ENCODE results near the gene JARID2. TPM values are rescaled to one million over a fixed set of nuclear protein-coding genes. Genes with fewer than 3 reads are reported as not detected.

The JARID2 gene
- total RNA-seq, 1 donor from 2014 or later: 65.6 TPM

DNA sequence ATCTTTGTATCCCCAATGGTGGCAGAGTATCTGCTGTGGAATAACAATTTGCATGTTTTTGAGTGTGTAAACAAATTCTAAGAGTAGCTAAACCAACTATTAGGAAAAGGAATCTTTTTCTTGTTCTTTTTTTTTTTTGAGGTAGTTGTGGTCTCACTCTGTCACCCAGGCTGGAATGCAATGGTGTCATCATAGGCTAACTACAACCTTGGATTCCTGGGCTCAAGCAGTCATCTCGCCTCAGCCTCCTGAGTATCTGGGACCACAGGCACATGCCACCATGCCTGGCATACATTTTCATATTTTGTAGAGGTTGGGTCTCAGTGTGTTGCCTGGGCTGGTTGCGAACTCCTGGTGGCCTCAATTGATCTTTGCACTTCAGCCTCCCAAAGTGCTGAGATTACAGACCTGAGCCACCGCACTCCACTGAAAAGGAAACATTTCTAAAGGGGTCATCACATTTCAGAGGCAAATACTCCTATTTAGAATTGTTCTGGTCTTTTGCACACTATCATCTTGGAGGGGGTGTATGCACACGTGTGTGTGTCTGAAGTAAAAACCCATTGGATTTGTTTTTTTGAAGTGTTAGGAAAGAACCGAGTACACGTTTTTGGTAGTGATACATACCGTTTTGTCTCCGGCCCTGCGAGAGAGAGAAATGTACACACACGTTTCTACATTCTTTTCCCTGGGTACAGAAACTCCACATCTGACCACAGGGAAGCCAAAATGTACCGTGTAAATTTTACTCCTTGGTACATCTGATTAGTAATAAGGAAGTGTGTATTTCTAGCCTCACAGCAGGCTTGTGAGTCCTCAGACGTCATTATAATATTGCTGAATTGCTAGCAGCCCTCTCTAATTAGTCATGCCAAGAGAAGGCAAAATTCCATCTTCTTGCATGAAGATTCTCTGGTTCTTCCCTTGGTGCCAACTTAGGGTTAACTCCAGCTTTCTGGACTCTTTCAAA is 183.6 kb downstream of the JARID2 start:
- Mint-ChIP-seq H3K4me3 (ENCODE audit: low read depth) (no peak overlapping the region), H3K27ac (no peak overlapping the region), H3K4me1 (ENCODE audit: low read depth) (peaks cover 44% of the 10 kb centered on the region), H3K36me3 (ENCODE audit: insufficient read depth) (peaks cover 6% of the 10 kb centered on the region), H3K9me3 (ENCODE audit: low read depth) (peaks cover 3% of the 10 kb centered on the region), H3K27me3 (no peaks in the 10 kb centered on the region)
- TF ChIP-seq, protein P1, sequence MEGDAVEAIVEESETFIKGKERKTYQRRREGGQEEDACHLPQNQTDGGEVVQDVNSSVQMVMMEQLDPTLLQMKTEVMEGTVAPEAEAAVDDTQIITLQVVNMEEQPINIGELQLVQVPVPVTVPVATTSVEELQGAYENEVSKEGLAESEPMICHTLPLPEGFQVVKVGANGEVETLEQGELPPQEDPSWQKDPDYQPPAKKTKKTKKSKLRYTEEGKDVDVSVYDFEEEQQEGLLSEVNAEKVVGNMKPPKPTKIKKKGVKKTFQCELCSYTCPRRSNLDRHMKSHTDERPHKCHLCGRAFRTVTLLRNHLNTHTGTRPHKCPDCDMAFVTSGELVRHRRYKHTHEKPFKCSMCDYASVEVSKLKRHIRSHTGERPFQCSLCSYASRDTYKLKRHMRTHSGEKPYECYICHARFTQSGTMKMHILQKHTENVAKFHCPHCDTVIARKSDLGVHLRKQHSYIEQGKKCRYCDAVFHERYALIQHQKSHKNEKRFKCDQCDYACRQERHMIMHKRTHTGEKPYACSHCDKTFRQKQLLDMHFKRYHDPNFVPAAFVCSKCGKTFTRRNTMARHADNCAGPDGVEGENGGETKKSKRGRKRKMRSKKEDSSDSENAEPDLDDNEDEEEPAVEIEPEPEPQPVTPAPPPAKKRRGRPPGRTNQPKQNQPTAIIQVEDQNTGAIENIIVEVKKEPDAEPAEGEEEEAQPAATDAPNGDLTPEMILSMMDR (IDR thresholded peaks at IDR 0.05; ENCODE audit: unreplicated experiment): no peak
- DNase-seq (ENCODE audit: low spot score, unreplicated experiment): no peak

DNA sequence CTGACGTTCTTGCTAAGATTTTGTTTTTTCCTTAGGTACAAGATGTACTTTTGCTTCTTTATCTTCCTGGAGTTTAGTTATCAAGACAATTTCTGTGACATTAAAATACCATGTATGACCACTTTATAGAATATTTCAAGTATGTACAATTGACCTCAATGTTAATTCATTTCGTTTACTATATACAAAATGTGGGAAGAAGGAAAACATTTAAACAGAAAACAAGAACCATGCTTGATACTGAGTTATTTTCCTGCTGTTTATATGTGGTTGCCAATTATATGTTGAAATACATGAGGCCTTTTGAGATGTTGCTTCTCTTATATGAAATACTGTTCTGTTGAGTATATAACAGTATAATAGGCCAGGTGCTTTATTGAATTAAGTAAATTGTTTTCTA is 184.3 kb downstream of the JARID2 start:
- Mint-ChIP-seq H3K4me3 (ENCODE audit: low read depth) (no peak overlapping the region), H3K27me3 (no peaks in the 10 kb centered on the region), H3K27ac (no peak overlapping the region), H3K9me3 (ENCODE audit: low read depth) (peaks cover 6% of the 10 kb centered on the region), H3K36me3 (ENCODE audit: insufficient read depth) (peaks cover 8% of the 10 kb centered on the region), H3K4me1 (ENCODE audit: low read depth) (peaks cover 48% of the 10 kb centered on the region)
- TF ChIP-seq, protein P1 (IDR thresholded peaks at IDR 0.05; ENCODE audit: unreplicated experiment): no peak
- no peak for DNase-seq (ENCODE audit: low spot score, unreplicated experiment)

DNA sequence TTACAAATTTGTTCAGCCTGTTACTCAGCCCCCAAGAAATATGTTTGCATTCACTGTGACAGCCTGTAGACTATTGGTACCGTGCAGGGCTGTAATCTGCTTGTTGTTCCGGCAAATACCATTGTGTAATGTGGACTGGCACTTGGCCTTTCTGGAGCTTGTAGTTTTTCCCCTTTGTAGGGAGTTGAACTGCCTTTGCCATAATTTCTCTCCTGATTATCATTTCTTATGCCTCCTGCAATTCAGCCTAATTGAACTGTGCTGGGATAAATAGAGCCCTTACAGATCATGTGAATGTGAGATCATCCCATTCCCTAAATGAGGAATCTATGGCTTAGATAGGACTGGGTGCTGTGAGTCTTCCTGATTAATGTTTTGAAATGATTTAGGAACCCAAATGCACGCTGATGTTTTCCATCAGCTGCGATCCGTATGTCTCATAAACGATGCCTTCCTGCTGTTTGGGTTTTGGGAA is 185.1 kb downstream of the JARID2 start:
- Mint-ChIP-seq H3K27ac (peak overlapping the region; percentile 77), H3K4me1 (ENCODE audit: low read depth) (peaks cover 46% of the 10 kb centered on the region), H3K27me3 (no peaks in the 10 kb centered on the region), H3K9me3 (ENCODE audit: low read depth) (peaks cover 6% of the 10 kb centered on the region), H3K4me3 (ENCODE audit: low read depth) (no peak overlapping the region), H3K36me3 (ENCODE audit: insufficient read depth) (peaks cover 8% of the 10 kb centered on the region)
- TF ChIP-seq, protein P1 (IDR thresholded peaks at IDR 0.05; ENCODE audit: unreplicated experiment): no peak
- no peak for DNase-seq (ENCODE audit: low spot score, unreplicated experiment)

DNA sequence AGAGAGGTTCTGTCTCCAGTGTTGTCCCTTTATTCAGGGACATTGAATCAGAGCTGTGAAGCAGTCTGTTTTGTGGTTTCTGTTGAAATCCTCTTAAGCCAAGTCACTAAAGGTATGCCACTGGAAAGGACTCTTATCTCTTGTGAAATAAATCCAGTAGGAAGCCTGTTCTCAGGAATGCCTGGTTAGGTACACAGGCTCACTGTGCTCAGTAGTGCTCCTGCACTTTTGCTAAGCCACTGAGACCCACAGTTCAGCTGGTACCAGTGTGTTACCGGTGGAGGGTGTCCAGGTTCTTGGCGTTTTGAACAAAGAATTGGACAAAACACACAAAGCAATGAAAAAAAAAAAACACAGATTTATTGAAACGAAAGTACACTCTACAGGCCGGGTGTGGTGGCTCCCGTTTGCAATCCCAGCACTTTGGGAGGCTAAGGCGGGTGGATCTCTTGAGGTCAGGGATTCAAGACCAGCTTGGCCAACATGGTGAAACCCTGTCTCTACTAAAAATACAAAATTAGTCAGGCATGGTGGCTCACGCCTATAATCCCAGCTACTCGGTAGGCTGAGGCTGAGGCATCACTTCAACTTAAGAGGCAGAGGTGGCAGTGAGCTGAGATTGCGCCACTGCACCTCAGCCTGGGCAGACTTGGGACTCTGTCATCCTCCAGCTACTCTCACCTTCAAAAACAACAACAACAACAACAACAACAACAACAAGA is 186.1 kb downstream of the JARID2 start:
- Mint-ChIP-seq H3K4me1 (ENCODE audit: low read depth) (peaks cover 44% of the 10 kb centered on the region), H3K27me3 (no peaks in the 10 kb centered on the region), H3K9me3 (ENCODE audit: low read depth) (peaks cover 6% of the 10 kb centered on the region), H3K36me3 (ENCODE audit: insufficient read depth) (peaks cover 8% of the 10 kb centered on the region), H3K4me3 (ENCODE audit: low read depth) (no peak overlapping the region), H3K27ac (peak overlapping the region; percentile 77)
- DNase-seq (ENCODE audit: low spot score, unreplicated experiment): no peak
- TF ChIP-seq, protein P1 (IDR thresholded peaks at IDR 0.05; ENCODE audit: unreplicated experiment): no peak

DNA sequence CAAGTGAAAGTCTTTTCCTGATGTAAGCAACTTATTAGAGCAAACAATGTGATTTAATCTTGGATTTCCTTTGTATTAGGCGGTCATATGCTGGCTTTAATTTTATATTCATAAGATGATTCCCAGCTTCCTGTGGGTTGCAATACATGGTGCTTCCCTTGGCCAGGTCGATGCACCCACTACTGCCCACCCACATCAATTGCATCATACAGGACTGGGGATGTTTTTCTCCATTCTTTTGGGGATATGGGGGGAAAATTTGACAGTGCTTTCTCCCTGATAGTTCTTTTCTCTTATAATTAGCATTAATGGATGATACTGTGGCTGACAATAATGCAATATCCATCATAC is 187.6 kb downstream of the JARID2 start:
- Mint-ChIP-seq H3K27me3 (no peaks in the 10 kb centered on the region), H3K36me3 (ENCODE audit: insufficient read depth) (peaks cover 11% of the 10 kb centered on the region), H3K4me1 (ENCODE audit: low read depth) (peaks cover 47% of the 10 kb centered on the region), H3K27ac (no peak overlapping the region), H3K4me3 (ENCODE audit: low read depth) (no peak overlapping the region), H3K9me3 (ENCODE audit: low read depth) (peaks cover 6% of the 10 kb centered on the region)
- TF ChIP-seq, protein P1 (IDR thresholded peaks at IDR 0.05; ENCODE audit: unreplicated experiment): no peak
- DNase-seq (ENCODE audit: low spot score, unreplicated experiment): no peak

All from progenitor cell of endocrine pancreas (in vitro differentiated cells).